ENCODE results near the gene MANSC1.

Gene MANSC1

DNA sequence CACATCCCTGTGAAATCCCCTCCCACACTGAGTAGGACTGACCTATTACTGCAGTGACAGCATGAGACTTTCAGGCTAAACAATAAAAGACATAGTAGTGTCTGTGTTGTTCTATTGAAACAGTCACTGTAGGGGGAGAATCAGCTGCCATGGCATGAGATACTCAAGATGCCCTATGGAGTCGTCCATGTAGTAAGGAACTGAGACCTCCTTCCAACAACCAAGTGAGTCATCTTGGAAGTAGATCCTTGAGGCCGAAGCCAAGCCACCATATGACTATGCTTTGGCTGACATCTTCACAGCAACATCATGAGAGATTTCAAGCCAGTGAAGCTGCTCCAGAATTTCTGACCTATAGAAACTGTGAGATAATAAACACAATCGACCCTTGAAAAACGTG, 71.1 kb downstream of the MANSC1 start:
- Histone ChIP-seq H3K27me3 (ENCODE audit: low read depth, low read length) (peaks cover 23% of the 10 kb centered on the region), H3K36me3 (replicated peaks; ENCODE audit: low read depth, low read length) (no peaks in the 10 kb centered on the region), H4K20me1 (ENCODE audit: insufficient read depth, low read length) (no peaks in the 10 kb centered on the region), H3K79me2 (ENCODE audit: low read length) (no peaks in the 10 kb centered on the region), H3K4me2 (ENCODE audit: low read length) (no peak overlapping the region), H3K9me3 (ENCODE audit: insufficient read depth, low read length) (0 out of 2 replicates have a peak, but pooled peaks cover 5% of the 10 kb centered on the region), H2AFZ (ENCODE audit: low read depth, low read length) (no peak overlapping the region), H3K27ac (ENCODE audit: low read length) (no peak overlapping the region), H3K4me3 (ENCODE audit: low read length) (no peak overlapping the region), H3K9ac (ENCODE audit: low read length) (no peak overlapping the region), H3K4me1 (ENCODE audit: low read length) (no peaks in the 10 kb centered on the region)
- no peak for TF ChIP-seq EZH2phosphoT487 (IDR thresholded peaks at IDR 0.05; ENCODE audit: low read depth)
- TF ChIP-seq, protein P1, sequence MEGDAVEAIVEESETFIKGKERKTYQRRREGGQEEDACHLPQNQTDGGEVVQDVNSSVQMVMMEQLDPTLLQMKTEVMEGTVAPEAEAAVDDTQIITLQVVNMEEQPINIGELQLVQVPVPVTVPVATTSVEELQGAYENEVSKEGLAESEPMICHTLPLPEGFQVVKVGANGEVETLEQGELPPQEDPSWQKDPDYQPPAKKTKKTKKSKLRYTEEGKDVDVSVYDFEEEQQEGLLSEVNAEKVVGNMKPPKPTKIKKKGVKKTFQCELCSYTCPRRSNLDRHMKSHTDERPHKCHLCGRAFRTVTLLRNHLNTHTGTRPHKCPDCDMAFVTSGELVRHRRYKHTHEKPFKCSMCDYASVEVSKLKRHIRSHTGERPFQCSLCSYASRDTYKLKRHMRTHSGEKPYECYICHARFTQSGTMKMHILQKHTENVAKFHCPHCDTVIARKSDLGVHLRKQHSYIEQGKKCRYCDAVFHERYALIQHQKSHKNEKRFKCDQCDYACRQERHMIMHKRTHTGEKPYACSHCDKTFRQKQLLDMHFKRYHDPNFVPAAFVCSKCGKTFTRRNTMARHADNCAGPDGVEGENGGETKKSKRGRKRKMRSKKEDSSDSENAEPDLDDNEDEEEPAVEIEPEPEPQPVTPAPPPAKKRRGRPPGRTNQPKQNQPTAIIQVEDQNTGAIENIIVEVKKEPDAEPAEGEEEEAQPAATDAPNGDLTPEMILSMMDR (IDR thresholded peaks at IDR 0.05; ENCODE audit: low read depth, low read length) = no peak

All from OCI-LY3 (cell line).